Measurements from ENCODE around the gene IL34. TPM values are rescaled to one million over a fixed set of nuclear protein-coding genes. Genes with fewer than 3 reads are reported as not detected.

Gene IL34
- total RNA-seq, 1 donor from 2014 or later, result not detected

- H3K9me3 ChIP-seq (ENCODE audit: low read depth), result no peaks in the 10 kb centered on the region
- TF ChIP-seq EZH2phosphoT487 (IDR thresholded peaks at IDR 0.05) (no peak), EZH2 (IDR thresholded peaks at IDR 0.05) (no peak), CTCF (IDR thresholded peaks at IDR 0.05) (no peak)
- H3K4me2 ChIP-seq, result no peak overlapping the region
- no peak overlapping the region for H2AFZ ChIP-seq (replicated peaks)
- H3K9me3 Mint-ChIP-seq, result no peaks in the 10 kb centered on the region
- no peak overlapping the region for H3K9ac ChIP-seq
- H3K4me1 Mint-ChIP-seq, result no peaks in the 10 kb centered on the region
- H3K27me3 ChIP-seq, result no peaks in the 10 kb centered on the region
- no peak overlapping the region for H3K4me3 ChIP-seq
- no peak overlapping the region for H3K4me3 Mint-ChIP-seq
- H3K4me1 ChIP-seq, result no peaks in the 10 kb centered on the region
- no peaks in the 10 kb centered on the region for H3K79me2 ChIP-seq (ENCODE audit: low read depth)
- no peak overlapping the region for H3K27ac Mint-ChIP-seq
- no peaks in the 10 kb centered on the region for H3K36me3 ChIP-seq
- H3K36me3 Mint-ChIP-seq, result no peaks in the 10 kb centered on the region
- no peaks in the 10 kb centered on the region for H3F3A ChIP-seq (ENCODE audit: low read depth)
- peaks cover 9% of the 10 kb centered on the region for H3K27me3 Mint-ChIP-seq (ENCODE audit: insufficient read depth, low read depth)
- H4K20me1 ChIP-seq (ENCODE audit: low read depth), result no peaks in the 10 kb centered on the region
- DNase-seq (ENCODE audit: low spot score), result no peak
- H3K27ac ChIP-seq, result no peak overlapping the region
Observed at GRCh38 chr16:70600730-70601129, 45.6 kb upstream of the IL34 start.

GRCh38 chr16:70601576-70602575 is 44.5 kb upstream of the IL34 start:
- Mint-ChIP-seq H3K4me3 (no peak overlapping the region), H3K27ac (no peak overlapping the region), H3K9me3 (no peaks in the 10 kb centered on the region), H3K4me1 (no peaks in the 10 kb centered on the region), H3K27me3 (ENCODE audit: insufficient read depth, low read depth) (peaks cover 9% of the 10 kb centered on the region), H3K36me3 (no peaks in the 10 kb centered on the region)
- no peaks in the 10 kb centered on the region for H3K36me3 ChIP-seq
- no peak overlapping the region for H3K4me3 ChIP-seq
- H4K20me1 ChIP-seq (ENCODE audit: low read depth), result no peaks in the 10 kb centered on the region
- H3F3A ChIP-seq (ENCODE audit: low read depth), result no peaks in the 10 kb centered on the region
- no peak overlapping the region for H3K4me2 ChIP-seq
- no peaks in the 10 kb centered on the region for H3K27me3 ChIP-seq
- no peaks in the 10 kb centered on the region for H3K9me3 ChIP-seq (ENCODE audit: low read depth)
- H3K27ac ChIP-seq, result no peak overlapping the region
- TF ChIP-seq CTCF (IDR thresholded peaks at IDR 0.05), result no peak
- no peak overlapping the region for H2AFZ ChIP-seq (replicated peaks)
- DNase-seq (ENCODE audit: low spot score), result no peak
- H3K9ac ChIP-seq, result no peak overlapping the region
- no peaks in the 10 kb centered on the region for H3K4me1 ChIP-seq
- no peaks in the 10 kb centered on the region for H3K79me2 ChIP-seq (ENCODE audit: low read depth)

- H3K4me3 ChIP-seq, result no peak overlapping the region
- Mint-ChIP-seq H3K27ac (no peak overlapping the region), H3K27me3 (ENCODE audit: insufficient read depth, low read depth) (peaks cover 9% of the 10 kb centered on the region), H3K4me3 (no peak overlapping the region), H3K9me3 (no peaks in the 10 kb centered on the region), H3K4me1 (no peaks in the 10 kb centered on the region), H3K36me3 (no peaks in the 10 kb centered on the region)
- H3K9ac ChIP-seq, result no peak overlapping the region
- DNase-seq (ENCODE audit: low spot score), result no peak
- H3K79me2 ChIP-seq (ENCODE audit: low read depth), result no peaks in the 10 kb centered on the region
- TF ChIP-seq EZH2phosphoT487 (IDR thresholded peaks at IDR 0.05) (no peak), CTCF (IDR thresholded peaks at IDR 0.05) (no peak), EZH2 (IDR thresholded peaks at IDR 0.05) (no peak)
- H3K27ac ChIP-seq, result no peak overlapping the region
- no peaks in the 10 kb centered on the region for H3K9me3 ChIP-seq (ENCODE audit: low read depth)
- H3K36me3 ChIP-seq, result no peaks in the 10 kb centered on the region
- no peak overlapping the region for H2AFZ ChIP-seq (replicated peaks)
- no peak overlapping the region for H3K4me2 ChIP-seq
- H3K27me3 ChIP-seq, result no peaks in the 10 kb centered on the region
- no peaks in the 10 kb centered on the region for H4K20me1 ChIP-seq (ENCODE audit: low read depth)
- no peaks in the 10 kb centered on the region for H3F3A ChIP-seq (ENCODE audit: low read depth)
- H3K4me1 ChIP-seq, result no peaks in the 10 kb centered on the region
Observed at GRCh38 chr16:70602831-70603230, 43.5 kb upstream of the IL34 start.

Data from neural progenitor cell (in vitro differentiated cells).